Measurements from ENCODE around the gene FGGY.
A peak's percentile ranks its signal among the peaks of the same experiment; 100 is the strongest.
"Not testable (repeated sequence)": the region's sequence is repeated elsewhere in the genome, so short reads cannot be mapped to it uniquely, and the experiment has no call there.

Gene FGGY

DNA sequence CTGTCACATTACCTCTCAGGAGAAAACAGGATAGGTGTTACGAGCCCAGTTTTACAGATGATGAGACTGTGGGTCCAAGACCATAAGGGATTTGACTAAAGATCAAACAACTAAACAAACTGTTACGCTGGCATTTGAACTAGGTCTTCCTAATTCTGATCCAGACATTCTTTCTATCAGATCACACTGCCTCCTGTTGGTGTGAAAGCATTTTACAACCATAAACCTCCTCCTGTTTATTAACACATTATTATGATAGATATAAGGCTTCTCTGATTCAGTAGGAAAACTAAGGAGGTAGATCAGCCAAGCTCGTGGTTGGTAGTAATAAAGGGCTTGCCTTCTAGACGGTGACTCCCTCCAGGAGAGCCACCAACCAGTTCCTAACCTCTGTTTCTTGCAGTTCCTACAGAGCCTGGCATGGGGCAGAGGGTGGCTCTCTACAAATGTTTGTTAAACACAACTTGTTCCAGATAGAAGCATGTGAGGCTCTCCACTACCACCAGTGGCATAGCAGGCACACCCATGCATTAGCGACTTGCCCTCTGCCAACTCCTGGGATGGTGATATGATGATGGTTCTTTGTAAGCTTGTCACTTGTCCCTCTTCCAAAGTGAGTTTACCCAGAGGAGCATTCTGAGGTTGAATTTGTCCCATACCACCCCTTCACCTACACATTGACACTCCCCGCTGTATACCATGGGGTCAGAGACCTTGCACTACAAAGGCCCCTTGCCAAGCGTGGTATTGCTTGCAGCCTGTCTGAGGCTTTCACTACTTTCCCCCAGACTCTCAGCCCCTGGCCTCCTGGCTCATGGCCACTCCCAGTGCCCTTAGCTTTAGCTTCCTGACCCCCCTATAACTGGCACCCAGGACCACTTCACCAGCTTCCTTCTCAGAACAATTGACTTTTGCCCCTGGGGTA, 421.4 kb downstream of the FGGY start:
- DNase-seq, result no peak

DNA sequence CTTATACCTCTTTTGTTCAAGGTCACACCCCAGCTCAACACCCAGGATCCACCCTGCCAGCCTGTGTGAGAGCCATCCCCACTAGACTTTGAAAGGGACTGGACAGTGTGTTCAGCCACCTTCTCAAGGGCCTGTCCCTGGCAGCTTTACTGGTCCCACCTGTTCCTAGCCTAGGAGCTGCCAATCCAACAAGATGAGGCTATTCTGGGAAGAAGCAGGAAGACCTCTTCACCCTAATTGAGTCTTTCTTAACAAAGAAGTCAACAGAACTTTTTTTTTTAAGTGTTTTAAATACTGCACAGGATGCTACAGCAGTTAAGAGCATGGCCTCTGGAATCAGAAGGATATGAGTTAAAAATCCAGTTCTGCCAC, 422.1 kb downstream of the FGGY start:
- no peak for DNase-seq

DNA sequence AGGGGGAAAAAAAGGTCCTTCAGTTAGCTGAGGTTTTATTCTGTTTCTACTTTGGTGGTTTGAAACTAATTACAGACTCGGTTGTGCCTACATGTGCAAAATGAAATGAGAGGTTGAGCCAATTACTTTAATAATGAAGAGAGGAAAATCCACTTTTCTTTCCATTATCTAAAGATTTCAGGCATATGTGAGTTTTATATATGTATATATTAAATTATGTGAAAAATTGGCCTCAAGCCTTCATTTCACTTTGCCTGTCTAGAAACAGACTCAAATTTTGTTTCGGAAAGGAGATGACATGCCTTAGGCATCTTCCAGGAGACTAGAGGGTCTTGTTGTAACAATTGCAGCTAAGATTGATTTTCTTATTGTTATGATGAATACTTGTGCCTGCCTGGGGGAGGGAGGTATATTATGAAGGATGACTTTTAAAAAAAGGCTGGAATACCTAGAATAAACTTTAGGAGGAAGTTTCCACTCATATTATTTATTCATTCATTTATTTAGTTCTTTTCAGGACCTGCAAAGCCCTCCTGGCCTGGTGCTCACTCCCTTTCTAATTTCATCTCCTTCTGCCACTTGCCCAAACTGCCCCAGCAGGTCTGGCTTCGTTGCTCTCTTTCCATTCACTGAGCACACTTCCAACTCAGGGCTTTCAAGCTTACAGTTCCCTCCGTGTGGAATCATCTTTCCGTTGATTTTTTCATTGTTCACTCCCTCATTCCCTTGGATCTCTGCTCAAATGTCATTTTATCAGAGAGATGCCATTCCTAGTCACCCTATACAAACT, 423.6 kb downstream of the FGGY start:
- no peak for DNase-seq

DNA sequence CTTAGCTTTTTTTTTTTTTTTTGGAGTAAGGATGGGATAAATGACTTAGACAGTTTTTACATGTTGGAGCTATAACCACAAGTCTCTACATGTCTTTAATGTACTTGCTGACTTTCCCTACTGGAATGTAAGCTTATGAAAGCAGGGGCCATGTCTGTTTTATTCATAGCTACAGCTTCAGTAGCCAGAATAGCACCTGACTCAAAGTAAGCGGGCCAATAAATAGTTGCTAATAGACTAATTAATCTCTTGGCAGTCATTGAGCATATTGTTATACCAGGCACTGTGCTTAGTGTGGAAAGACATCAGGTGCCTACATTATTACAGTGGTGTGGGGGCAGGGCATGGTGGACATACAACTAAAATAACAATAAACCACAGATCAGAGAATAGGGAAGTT, 433.4 kb downstream of the FGGY start:
- DNase-seq, result no peak

DNA sequence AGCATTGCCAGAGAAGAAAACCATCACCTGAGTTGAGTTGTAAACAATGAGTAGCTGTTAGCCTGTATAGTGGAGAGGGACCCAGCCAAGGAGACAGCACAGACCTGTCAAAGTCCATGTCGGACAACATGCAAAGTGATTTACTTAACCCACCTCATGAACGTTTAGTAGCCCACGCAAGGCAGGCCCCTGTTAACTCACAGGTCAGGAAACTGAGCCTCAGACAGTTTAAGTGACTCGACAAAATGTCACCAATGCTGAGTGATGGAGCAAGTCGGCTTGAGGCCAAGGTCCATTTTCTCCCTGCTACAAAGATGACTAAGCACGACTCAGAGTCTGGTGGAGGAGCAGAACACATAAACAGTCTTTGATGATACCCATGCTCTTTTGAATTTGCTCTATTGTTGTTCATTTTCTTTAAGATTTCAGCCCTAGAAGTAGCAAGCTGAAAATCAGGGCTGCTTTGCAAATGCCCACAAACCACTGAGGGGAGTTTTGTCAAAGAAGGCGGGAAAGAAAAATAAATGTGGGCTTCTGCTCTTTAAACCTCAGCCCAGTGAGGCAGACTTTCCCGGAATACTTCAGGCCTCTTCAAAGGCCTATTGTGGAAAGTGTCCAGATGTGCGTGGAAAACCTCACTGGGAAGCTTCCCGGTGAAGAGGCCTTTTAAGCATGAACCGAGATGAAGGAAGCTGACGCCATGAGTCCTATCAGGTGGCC, 434.0 kb downstream of the FGGY start:
- DNase-seq, result peak; percentile 15

DNA sequence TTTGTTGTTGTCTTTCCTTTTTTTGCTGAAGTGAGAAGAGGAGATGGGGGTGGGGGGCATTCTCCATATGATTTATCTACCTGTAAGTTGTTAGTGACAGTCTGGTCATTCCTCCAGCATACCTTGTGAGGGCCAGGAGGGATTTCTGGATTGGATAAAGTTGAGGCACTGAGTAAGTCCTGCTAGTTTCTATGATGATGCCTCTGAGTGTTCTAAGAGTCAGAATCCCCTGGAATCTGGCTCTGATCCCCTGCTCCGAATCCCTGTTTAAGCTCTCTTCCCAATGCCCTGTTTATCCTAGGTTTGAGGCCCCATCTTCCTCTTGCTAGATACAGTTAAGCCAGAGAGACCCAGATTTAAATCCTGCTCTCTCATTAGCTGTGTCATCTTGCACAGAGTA, 434.7 kb downstream of the FGGY start:
- no peak for DNase-seq

DNA sequence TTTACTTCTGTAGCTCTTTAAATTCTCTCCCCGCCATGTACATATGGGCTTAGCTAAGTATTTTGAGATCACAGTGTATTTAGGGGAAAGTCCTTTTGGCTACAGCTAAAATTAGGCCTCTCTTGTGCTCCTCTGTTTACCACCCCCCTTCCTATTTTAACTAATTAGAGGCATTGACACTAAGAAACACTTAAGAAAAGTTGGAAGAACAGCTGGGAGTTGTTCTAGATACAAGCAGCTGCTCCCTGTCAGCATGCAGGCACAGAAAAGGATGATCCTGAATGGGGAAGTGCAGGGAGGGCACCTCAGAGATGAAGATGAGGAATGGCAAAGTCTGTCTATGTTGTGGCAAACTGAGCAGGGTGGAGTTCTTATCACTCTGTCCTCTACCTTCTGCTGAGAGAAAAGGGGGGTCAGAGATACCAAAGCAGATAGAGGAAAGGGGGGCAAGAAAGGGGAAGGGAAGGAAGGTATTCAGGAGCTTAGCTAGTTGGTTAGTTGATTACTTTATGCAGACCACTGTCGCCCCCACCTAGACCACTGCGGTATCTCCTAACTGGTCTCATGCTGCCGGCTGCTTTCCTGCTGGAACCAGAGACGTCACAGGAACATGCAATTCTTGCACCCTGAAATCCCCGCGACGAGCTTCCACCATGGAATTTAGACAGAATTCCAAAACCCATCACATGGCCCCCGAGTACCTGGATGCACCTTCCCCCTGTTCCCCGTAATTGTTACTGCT, 435.5 kb downstream of the FGGY start:
- no peak for DNase-seq

GRCh38 chr1:59733443-59734141, 436.7 kb downstream of the FGGY start:
- DNase-seq, result no peak

DNA sequence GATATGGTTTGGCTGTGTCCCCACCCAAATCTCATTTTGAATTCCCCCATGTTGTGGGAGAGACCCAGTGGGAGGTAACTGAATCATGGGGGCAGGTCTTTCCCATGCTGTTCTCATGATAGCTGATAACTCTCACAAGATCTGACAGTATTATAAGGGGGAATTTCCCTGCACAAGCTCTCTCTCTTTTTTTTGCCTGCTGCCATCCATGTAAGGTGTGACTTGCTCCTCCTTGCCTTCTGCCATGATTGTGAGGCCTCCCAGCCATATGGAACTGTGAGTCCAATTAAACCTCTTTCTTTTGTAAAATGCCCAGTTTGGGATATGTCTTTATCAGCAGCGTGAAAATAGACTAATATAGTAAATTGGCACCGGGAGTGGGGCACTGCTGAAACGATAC, 439.0 kb downstream of the FGGY start:
- not testable (repeated sequence) for DNase-seq

GRCh38 chr1:59736744-59737143, 439.9 kb downstream of the FGGY start:
- DNase-seq, result no peak

DNA sequence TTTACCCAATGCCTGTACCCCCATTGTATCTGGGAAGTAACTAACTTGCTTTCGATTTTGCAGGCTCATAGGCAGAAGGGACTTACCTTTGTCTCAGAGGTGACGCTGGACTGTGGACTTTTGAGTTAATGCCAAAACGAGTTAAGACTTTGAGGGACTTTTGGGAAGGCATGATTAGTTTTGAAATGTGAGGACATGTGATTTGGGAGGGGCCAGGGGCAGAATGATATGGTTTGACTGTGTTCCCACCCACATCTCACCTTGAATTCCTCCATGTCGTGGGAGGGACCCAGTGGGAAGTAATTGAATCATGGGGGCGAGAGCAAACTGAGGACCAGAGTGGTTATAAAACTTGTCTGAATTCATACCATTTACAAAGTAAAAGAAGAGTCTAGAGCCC, 440.7 kb downstream of the FGGY start:
- no peak for DNase-seq

DNA sequence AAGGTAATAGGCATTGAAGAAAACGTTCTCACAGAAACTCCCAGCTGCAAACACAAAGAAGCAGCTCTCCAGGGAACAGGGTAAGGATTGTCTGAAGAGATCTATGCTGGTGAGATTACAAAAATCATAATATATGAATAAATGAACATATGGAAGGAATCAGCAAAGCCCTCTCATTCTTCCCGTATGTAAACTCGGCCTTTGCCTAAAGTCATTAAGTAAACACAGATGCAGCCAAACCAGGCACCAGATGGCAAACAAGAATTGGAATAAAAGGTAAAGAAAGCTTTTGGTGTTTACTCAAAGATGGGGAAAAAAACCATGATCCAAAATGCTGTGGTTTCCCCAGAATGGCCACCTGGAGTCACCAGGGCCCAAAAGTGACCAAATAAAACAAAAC, 441.3 kb downstream of the FGGY start:
- DNase-seq, result no peak

GRCh38 chr1:59738591-59739015, 441.7 kb downstream of the FGGY start:
- no peak for DNase-seq

DNA sequence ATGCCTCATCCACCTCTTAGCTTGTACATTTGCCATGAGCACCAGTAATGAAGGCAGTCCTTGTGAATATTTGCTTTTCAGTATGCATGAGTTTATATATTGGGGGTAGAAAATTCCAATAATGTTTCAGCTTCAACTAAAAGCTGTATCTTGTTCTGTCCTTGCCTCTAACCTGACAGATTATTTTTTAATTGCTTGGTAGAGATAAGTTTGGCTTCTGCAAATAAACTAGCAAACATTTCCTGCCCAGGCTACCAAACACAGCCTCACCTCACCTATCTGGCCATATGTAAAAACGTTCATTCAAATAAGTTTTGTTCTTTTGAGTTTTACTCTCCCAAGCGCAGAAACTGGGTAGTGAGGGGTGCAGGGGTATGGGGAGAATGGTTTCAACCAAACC, 442.2 kb downstream of the FGGY start:
- DNase-seq, result no peak

DNA sequence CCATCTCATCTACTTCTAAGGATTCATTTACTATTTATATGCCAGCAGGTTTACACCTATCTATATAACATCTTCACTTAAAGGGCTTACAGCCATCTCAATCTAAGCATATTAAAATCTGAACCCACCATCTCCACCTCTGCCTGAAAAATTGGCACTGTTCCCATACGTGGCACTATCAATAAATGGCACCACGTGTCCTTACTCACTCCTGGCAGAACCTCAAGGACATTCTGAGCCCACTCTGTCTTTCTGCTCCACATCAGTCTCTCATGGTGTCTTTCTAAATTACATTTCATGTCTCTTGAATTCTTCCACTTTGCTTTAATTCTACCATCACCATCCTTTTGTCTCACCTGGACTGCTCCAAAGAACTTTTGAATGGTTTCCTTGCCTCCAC, 445.6 kb downstream of the FGGY start:
- no peak for DNase-seq

GRCh38 chr1:59743324-59744091, 446.6 kb downstream of the FGGY start:
- DNase-seq, result no peak

- DNase-seq, result no peak
These were observed 450.6 kb downstream of the FGGY start for GRCh38 chr1:59747420-59748024.

DNA sequence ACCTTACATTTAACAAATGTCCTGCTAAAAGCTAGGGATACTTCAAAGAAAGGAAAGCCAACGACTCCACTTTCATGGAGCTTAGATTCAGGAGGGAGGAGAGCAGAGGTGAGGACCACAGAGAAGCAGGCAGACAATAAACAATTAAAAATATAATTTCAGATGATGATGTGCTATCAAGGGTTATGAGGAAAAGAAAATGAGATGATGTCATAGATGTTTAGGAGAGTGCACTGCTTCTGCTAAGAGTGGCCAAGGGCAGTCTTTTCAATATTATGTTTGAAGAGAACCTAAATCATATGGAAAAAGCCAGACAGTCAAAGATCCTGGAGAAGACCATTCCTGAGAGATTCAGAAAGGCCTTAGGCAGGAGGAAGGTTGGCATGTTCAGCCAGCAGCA, 451.2 kb downstream of the FGGY start:
- DNase-seq, result no peak

DNA sequence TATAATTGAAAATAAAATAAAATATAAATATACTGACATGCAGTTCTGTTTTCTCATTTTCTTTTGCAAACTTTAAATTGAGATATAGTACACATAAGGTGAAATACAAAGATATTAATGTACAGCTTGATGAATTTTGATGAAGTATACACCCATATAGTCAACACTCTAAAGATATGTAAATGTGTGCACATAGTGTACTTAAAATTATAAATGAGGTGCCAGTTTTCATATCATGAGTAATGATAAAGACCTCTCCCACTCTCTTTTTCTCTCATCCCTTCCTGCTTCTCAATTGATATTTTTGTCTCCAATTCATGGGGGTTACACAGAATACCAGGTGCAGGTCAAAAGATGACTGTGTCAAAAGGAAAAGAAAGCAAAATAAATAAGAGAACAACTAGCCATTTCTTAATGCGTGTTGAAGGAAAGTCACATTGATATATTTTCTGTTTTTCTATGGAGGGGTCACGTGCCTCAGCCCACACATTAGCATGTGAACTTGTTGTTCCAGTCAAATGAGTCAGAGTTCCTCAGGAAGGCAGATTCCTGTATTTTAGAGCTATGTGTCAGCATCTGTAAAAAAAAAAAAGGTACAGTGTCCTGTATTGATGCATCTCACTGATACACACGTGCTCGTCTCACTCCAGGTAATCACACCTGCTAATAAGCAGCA, 453.6 kb downstream of the FGGY start:
- no peak for DNase-seq

DNA sequence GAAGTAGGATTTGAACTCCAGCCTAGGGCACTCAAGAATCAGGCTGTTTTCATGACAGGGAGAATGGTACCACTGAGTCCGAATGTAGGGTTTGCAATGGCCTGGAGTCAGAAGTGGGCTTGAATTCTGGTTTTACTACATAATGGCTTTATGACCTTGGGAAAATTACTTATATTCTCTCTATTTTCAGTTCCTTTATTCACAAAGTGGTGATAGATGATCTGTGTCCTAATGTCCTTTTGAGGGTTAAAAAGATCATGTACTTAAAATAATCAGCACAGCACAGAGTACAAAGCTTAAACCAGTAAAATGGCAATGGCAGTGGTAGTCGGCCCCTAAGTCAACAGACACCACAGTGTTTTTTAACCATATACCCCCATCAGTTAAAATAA, 454.1 kb downstream of the FGGY start:
- DNase-seq, result no peak
